GM12878 (cell line): ENCODE results near the gene EME2. TPM values are rescaled to one million over a fixed set of nuclear protein-coding genes. Genes with fewer than 3 reads are reported as not detected.

Source experiments
- ATAC-seq: fragments of 200-7000 bp; cut with Tn5 transposase; 3 replicates; pipeline ENCODE4 v1.9.1; 2020; ENCODE audit warnings: mild to moderate bottlenecking, moderate library complexity
- BruUV-seq: library from RNA; stranded (reverse); fragments of 400-500 nt; replicated peaks from 2 replicates; lab custom pipeline; 2021; lab: Mats Ljungman, UMichigan
- CTCF ChIA-PET: fragments of 300-600 bp; sonication (Branson Sonifier 250); formaldehyde crosslinking; extraction: SDS; loops from one replicate; lab custom pipeline; 2021; ENCODE audit warnings: inconsistent platforms; lab: Yijun Ruan, JAX
- POLR2A ChIA-PET: fragments of 350-600 bp; formaldehyde crosslinking; extraction: SDS; loops from one replicate; lab custom pipeline; 2021; ENCODE audit warnings: inconsistent platforms; lab: Charles Lee
- RAD21 ChIA-PET: fragments of 300-600 bp; sonication (Branson Sonifier 250); formaldehyde crosslinking; loops from one replicate; lab custom pipeline; 2023; ENCODE audit warnings: antibody characterized with exemption; ENCODE audit not compliant: unreplicated experiment; lab: Charles Lee
- SMC1A ChIA-PET: fragments of 300-600 bp; sonication (Branson Sonifier 250); formaldehyde crosslinking; loops from one replicate; lab custom pipeline; 2023; ENCODE audit not compliant: unreplicated experiment, uncharacterized antibody; lab: Charles Lee
- DNase-seq: peaks from one replicate; pipeline ENCODE4 v3.0.0-alpha.2; 2011; ENCODE audit warnings: low read depth, low spot score
- FAIRE-seq: peaks from 3 replicates; lab custom pipeline; 2011; peaks lifted over from hg19 to GRCh38; lab: Jason Lieb, UNC
- H2AFZ ChIP-seq: 2 replicates; pipeline ENCODE4 v1.6.0; 2011; ENCODE audit warnings: low read depth, low read length, control low read depth; ENCODE audit not compliant: control insufficient read depth
- H3K27ac ChIP-seq: 2 replicates; pipeline ENCODE4 v1.5.1; 2011; ENCODE audit warnings: control low read depth; ENCODE audit not compliant: control insufficient read depth, insufficient read depth
- H3K27me3 ChIP-seq, 2 experiments: replicated peaks in 1 of 2; 2 replicates each; pipeline versions ENCODE4 v1.6.0 to v1.6.1; 2011; ENCODE audit warnings: low read length in 1 of 2; ENCODE audit not compliant: control insufficient read depth in 2 of 2, insufficient read depth in 2 of 2
- H3K36me3 ChIP-seq, 2 experiments: 2 replicates each; pipeline ENCODE4 v1.5.1; 2011; ENCODE audit warnings: low read length in 1 of 2; ENCODE audit not compliant: control insufficient read depth in 2 of 2, insufficient read depth in 2 of 2
- H3K4me1 ChIP-seq: 2 replicates; pipeline ENCODE4 v1.6.1; 2011; ENCODE audit warnings: mild to moderate bottlenecking, low read length, moderate library complexity, mixed read lengths; ENCODE audit not compliant: control insufficient read depth, insufficient read depth
- H3K4me2 ChIP-seq: 2 replicates; pipeline ENCODE4 v1.6.0; 2011; ENCODE audit warnings: control low read depth; ENCODE audit not compliant: control insufficient read depth, insufficient read depth
- H3K4me3 ChIP-seq: fragments of 200-600 bp; sonication (generic); 2 replicates; pipeline ENCODE4 v1.5.1; 2016
- H3K79me2 ChIP-seq: 2 replicates; pipeline ENCODE4 v1.6.0; 2011; ENCODE audit warnings: low read length; ENCODE audit not compliant: control insufficient read depth, insufficient read depth
- H3K9ac ChIP-seq: 2 replicates; pipeline ENCODE4 v1.8.0; 2011; ENCODE audit warnings: low read length, control low read depth, mixed read lengths; ENCODE audit not compliant: control insufficient read depth, insufficient read depth
- H3K9me3 ChIP-seq: replicated peaks from 3 replicates; pipeline ENCODE4 v1.5.1; 2011; ENCODE audit warnings: mild to moderate bottlenecking, low read length; ENCODE audit not compliant: control insufficient read depth, insufficient read depth
- H4K20me1 ChIP-seq: 2 replicates; pipeline ENCODE4 v1.6.0; 2011; ENCODE audit not compliant: control insufficient read depth, insufficient read depth
- EGR1 ChIP-seq, 2 experiments: IDR thresholded peaks; 1 replicate in 1 of 2; 2 replicates in 1 of 2; pipeline ENCODE4 v1.6.1; 2011 to 2012; ENCODE audit warnings: low read depth in 2 of 2, low read length in 2 of 2, borderline replicate concordance in 1 of 2, mild to moderate bottlenecking in 1 of 2, moderate library complexity in 1 of 2
- SIN3A ChIP-seq: IDR thresholded peaks from 2 replicates; pipeline ENCODE4 v1.6.1; 2012; ENCODE audit warnings: low read depth, low read length, improper control_type of control experiment
- SMARCA5 ChIP-seq: fragments of 450-650 bp; IDR thresholded peaks from 2 replicates; pipeline ENCODE4 v1.6.1; 2017; ENCODE audit warnings: mild to moderate bottlenecking
- SMC3 ChIP-seq: IDR thresholded peaks from 2 replicates; pipeline ENCODE4 v1.6.1; 2011; ENCODE audit warnings: low read length, improper control_type of control experiment, borderline replicate concordance
- WGBS: methylation state at CpG from one replicate; pipeline ENCODE4 v1.1.6; 2016; ENCODE audit warnings: low lambda C conversion rate; ENCODE audit not compliant: insufficient replicate concordance, insufficient coverage; ENCODE audit errors: missing lambda C conversion rate; 5-methylcytosine and 5-hydroxymethylcytosine counted together
- in situ Hi-C: fragments of 300-500 bp; cut with MboI; formaldehyde crosslinking; loops from 9 replicates; pipeline ENCODE4 v1.14.3; 2018; ENCODE audit warnings: mixed read lengths
- intact Hi-C: fragments of 100-400 bp; cut with micrococcal nuclease; formaldehyde crosslinking; loops from one replicate; pipeline ENCODE4 v1.14.2; 2022; ENCODE audit not compliant: unreplicated experiment
- polyA plus RNA-seq, 11 experiments: library from polyadenylated mRNA; depleted of rRNA in 4 of 11; unstranded in 6 of 11; stranded (reverse) in 5 of 11; fragments of >200 nt; fragmentation: Nextera tagmentation in 4 of 11; fragmentation: Illumina TruSeq in 1 of 11; extraction: Ambion mirVana in 4 of 11; extraction: Trizol in 1 of 11; gene quantifications; 1 replicate in 1 of 11; 2 replicates in 10 of 11; pipeline versions ENCODE4 v1.2.1 to v1.2.3, GENCODE V29; 2011 to 2016; ENCODE audit warnings: inconsistent platforms in 2 of 11, missing spikeins in 2 of 11, low read depth in 1 of 11
- total RNA-seq, 4 experiments: library from RNA; depleted of rRNA in 3 of 4; stranded (reverse); fragments of >200 nt in 3 of 4; fragmentation: Illumina TruSeq in 1 of 4; extraction: Trizol in 1 of 4; gene quantifications; 2 replicates each; pipeline versions ENCODE4 v1.2.1 to v1.2.3, GENCODE V29; 2013 to 2021
- TF ChIP-seq, protein P1 (sequence below): fragments of 450-650 bp; IDR thresholded peaks from 2 replicates; pipeline ENCODE4 v1.6.1; 2017; ENCODE audit warnings: low read depth, mild to moderate bottlenecking, moderate library complexity
- TF ChIP-seq, protein P2 (sequence below): fragments of 450-650 bp; conservative IDR thresholded peaks from 2 replicates; pipeline ENCODE4 v1.6.1; 2017; ENCODE audit warnings: mild to moderate bottlenecking, moderate library complexity

The EME2 gene
- total and polyA plus RNA-seq, 10 of the 15 experiments (the other 5 are each of a cell fraction or from before 2014, with no cell fraction given): 0.29 to 16.9 (median 4.1) TPM

DNA sequence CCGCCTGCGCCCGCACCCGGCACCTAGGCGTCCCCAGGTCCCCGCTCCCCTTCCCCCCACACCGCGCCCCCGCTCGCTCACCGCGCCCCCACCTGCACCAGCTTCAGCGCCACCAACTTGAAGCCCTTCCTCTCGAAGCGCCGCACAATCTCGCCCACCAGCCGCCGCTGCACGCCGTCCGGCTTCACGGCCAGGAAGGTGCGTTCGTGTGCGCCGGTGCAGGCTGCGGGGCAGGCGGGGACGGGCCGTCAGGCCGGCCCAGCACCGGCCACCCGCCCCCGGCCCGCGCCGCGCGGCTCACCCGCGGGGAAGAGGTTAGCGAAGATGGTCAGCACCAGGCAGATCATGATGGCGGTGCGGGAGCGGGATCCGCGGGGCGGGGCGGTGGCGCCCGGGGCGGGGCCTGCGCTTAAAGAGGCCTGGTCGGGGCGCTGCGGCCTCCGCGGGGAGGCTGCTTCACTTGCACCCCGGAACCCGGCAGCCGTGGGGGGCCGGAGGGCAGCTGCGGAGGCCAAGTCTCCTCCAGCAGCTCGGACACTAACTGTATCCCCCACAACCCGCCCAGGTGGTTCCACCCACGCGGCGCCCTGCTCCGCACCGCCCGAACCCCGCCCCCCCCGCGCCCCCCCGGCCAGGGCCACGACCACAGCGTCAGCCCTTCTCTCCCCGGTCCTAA is 1.3 kb upstream of the EME2 start, which contains the start of gene NME3 (continued):
- TF ChIP-seq SMARCA5 (no peak), EGR1 (IDR thresholded peaks at IDR 0.05; ENCODE audit: borderline replicate concordance in 1 of 2, low read depth in 2 of 2, low read length in 2 of 2) (peak in 1 of 2 experiments; percentile 88; a peak in 2 of 3 replicates)

DNA sequence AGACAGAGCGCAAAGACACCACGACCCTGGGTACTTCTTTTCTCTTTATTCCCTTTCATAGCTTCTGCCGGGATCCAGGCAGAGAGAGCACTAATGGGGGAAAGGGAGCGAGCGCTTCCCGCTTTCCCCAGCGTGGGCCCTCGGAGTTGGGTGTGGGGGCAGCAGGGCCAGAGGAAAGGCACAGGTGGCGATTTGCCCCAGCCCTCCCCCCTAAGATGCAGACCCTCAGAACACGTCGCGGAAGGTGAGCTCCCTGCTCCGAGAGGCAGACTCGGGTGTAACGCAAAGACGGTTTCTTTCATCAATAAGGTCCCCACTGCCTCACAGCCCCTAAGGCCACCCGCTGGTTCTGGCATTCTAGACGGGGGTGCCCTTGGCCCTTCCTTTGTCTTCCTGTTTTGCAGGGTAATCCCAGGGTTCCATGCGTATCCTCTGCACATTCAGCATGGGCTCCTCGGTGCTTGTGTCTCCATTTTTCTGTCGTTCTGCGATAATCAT is 697 bp upstream of the EME2 start:
- ChIA-PET POLR2A (interaction anchor here (0.6 to 5.8 kb wide), 3 partner anchors 10 to 1136 kb away, joined by 3 to 39 read pairs (median 4); partner anchors contain the start of genes METTL26, NUBP2 and SPSB3), CTCF (interaction anchor here (0.8 to 1.9 kb wide), 3 partner anchors 9 to 66 kb away, joined by 3 to 12 read pairs (median 4); partner anchors contain the start of genes MAPK8IP3, NUBP2 and SPSB3), RAD21 (interaction anchor here (1.2 to 3.1 kb wide), 2 partner anchors 11 to 94 kb away, joined by 3 to 22 read pairs; partner anchors contain the start of genes JPT2, NUBP2 and SPSB3), SMC1A (interaction anchor here (1.2 kb wide), 1 partner anchor 10 kb away, joined by 4 read pairs; the partner anchor contains the start of genes NUBP2 and SPSB3)
- Histone ChIP-seq H3K27me3 (no peaks in the 10 kb centered on the region), H3K27ac (peak overlapping the region; percentile 89), H3K4me2 (peak overlapping the region; percentile 48), H3K9me3 (no peaks in the 10 kb centered on the region), H2AFZ (no peak overlapping the region), H3K4me3 (peak overlapping the region; percentile 100), H3K9ac (peak overlapping the region; percentile 78), H4K20me1 (no peaks in the 10 kb centered on the region), H3K4me1 (peaks cover 15% of the 10 kb centered on the region), H3K36me3 (peaks cover 0 to 20% of the 10 kb centered on the region in 2 experiments; a peak in 3 of 4 replicates), H3K79me2 (peaks cover 43% of the 10 kb centered on the region)
- DNase-seq (no peak), ATAC-seq (no peak), FAIRE-seq (no peak)
- in situ Hi-C loops (loop anchor here (5.0 kb wide), 1 partner anchor 60 kb away; no protein-coding TSS in a partner anchor), intact Hi-C loops (loop anchor here (5.0 kb wide), 1 partner anchor 65 kb away; the partner anchor contains the start of gene MAPK8IP3)
- TF ChIP-seq SMC3 (no peak), SIN3A (0 out of 2 replicates have a peak, but pooled peaks have one; percentile 46)
- TF ChIP-seq, protein P1, sequence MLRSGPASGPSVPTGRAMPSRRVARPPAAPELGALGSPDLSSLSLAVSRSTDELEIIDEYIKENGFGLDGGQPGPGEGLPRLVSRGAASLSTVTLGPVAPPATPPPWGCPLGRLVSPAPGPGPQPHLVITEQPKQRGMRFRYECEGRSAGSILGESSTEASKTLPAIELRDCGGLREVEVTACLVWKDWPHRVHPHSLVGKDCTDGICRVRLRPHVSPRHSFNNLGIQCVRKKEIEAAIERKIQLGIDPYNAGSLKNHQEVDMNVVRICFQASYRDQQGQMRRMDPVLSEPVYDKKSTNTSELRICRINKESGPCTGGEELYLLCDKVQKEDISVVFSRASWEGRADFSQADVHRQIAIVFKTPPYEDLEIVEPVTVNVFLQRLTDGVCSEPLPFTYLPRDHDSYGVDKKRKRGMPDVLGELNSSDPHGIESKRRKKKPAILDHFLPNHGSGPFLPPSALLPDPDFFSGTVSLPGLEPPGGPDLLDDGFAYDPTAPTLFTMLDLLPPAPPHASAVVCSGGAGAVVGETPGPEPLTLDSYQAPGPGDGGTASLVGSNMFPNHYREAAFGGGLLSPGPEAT: peak; percentile 28; the same call in 1 of the 2 replicates
- TF ChIP-seq, protein P2, sequence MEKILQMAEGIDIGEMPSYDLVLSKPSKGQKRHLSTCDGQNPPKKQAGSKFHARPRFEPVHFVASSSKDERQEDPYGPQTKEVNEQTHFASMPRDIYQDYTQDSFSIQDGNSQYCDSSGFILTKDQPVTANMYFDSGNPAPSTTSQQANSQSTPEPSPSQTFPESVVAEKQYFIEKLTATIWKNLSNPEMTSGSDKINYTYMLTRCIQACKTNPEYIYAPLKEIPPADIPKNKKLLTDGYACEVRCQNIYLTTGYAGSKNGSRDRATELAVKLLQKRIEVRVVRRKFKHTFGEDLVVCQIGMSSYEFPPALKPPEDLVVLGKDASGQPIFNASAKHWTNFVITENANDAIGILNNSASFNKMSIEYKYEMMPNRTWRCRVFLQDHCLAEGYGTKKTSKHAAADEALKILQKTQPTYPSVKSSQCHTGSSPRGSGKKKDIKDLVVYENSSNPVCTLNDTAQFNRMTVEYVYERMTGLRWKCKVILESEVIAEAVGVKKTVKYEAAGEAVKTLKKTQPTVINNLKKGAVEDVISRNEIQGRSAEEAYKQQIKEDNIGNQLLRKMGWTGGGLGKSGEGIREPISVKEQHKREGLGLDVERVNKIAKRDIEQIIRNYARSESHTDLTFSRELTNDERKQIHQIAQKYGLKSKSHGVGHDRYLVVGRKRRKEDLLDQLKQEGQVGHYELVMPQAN: 0 out of 2 replicates have a peak, but pooled peaks have one; percentile 6
- TSS peak; percentile 89 for BruUV-seq
- under 1% methylated on average over 22 of the region's 22 CpGs for WGBS
